GM18873 (cell line): ENCODE results near the gene RAD51B.

ENCODE experiments used
- ATAC-seq: cut with Tn5 transposase; IDR thresholded peaks from one replicate; pipeline ENCODE4 v1.9.1; 2021; ENCODE audit warnings: mild to moderate bottlenecking, moderate library complexity, moderate number of reproducible peaks; ENCODE audit not compliant: unreplicated experiment, low FRiP score

RAD51B gene

GRCh38 chr14:68386446-68386845 lies 566.9 kb downstream of the RAD51B start:
- no peak for ATAC-seq

- no peak for ATAC-seq
Measured at GRCh38 chr14:68386950-68387779, 567.6 kb downstream of the RAD51B start.

- ATAC-seq: no peak
Measured at GRCh38 chr14:68389943-68390342, 570.4 kb downstream of the RAD51B start.

GRCh38 chr14:68390741-68391140 lies 571.2 kb downstream of the RAD51B start:
- no peak for ATAC-seq

- ATAC-seq: no peak
Measured at GRCh38 chr14:68391311-68392014, 571.9 kb downstream of the RAD51B start.

DNA sequence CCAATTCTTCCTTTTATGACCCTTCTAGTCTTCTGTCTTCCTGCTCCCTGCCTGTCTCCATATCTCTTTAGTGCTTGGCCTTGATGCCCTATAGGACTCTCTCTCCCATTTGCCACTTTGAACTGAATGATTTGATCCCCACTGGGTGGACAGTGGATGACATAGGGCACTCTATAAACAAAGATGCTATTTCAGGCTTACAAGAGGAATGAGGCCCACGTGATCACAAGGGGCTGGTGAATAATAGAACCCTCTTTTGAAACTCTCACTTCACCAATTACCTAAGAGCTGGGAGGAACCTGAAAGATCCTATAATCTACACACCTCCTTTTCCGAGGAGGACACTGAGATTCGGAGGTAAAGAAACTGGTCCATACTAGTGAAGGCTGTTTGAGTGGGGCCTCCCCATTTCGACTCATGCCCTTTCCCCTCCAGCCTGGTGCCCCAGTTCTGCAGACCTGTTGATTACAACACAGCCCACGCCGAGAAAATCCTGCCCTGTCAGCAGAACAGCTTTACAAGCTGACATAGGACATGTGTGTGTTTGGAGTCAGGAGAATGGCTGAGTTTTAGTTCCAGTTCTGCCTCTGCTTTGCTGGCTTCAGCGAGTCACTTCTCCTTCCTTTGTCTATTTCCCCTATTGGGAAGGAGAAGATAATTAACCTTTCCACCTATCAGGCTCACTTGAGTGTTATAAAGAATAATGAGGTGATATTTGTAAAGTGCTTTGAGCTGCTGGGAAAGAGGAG lies 573.0 kb downstream of the RAD51B start:
- ATAC-seq: no peak

GRCh38 chr14:68393259-68393658 lies 573.7 kb downstream of the RAD51B start:
- no peak for ATAC-seq

DNA sequence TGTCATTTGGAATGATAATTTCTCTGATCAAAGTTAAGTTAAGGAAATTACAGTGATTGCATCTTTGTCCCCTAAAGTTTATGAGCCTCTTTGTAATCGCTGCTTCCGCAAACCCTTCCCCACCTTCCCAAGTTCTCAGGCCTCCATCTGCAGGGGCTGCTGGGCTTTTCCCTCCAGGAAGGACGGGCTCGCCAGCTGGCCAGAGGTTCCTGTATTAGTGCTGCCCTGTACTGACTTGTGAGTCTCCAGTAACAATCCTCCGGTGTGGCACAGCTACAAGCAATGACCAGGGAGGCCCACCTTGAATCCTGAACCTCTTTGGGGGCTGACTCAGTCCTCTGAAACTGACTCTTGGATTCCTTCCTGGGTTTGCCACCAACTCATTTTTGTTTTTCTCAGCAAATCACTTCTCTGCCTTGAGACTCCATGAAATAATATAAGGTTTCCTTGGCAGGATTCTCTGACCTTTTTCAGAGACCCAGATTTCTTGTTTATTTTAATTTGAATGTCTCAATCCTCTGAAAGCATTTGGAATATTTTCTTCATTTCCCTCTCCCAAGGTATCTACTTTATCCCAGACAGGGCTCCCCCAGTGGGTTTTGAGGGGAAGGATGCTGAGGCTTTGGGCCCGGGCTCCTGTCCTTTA lies 574.7 kb downstream of the RAD51B start:
- ATAC-seq: no peak

DNA sequence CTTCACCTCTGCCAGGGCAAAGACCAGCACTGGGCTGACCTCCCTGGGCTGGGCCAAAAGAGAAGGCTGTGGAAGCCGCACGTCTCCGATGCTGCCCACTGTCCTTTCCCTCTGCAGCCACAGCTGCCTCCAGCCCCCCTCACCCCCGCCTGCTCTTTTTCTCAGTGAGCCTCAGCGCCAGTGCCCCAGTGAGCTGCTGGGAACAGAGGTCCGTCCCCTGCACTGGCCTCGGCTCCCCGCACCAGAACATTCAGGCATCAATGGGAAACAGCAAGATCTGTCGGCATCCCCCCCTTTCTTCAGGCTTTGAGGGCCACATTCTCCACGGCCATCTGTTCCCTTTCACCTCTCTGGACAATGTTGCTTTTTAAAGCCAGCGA lies 575.2 kb downstream of the RAD51B start:
- no peak for ATAC-seq

DNA sequence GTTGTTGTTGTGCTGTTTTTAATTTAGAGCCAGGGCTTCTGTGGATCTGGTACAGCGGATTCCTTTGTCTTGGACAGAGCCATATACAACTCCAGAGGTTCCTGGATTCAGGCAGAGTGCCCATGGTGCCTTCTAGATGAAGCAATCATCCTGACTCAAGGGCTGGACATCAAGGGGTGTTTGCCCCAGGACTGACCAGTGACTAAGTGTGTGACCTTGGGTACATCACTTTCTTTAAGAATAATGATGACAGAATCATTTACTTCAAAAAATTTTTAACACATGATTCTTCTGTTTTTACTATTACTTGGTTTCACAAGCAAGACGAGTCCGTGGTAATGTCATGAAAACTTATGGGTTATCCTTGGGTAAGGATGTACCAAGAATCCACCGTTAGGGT lies 576.0 kb downstream of the RAD51B start:
- no peak for ATAC-seq

DNA sequence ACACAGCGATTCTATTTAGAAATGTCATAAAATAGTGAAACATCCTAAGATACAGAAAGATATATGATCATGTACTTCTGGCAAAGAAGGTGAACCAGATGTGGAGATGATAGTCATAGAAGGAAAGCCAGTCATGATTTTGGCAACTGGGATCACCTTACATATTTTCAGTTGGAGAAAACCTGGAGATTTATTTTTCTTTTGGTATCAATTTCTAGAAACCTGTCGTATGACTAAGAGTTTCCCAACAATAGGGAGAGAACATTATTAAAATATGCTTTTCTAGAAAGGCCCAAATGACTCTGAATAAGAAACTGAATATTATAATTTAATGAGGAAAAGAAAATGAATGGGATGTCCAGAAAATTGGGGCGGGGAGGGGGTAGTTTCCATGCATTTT lies 576.9 kb downstream of the RAD51B start:
- no peak for ATAC-seq

DNA sequence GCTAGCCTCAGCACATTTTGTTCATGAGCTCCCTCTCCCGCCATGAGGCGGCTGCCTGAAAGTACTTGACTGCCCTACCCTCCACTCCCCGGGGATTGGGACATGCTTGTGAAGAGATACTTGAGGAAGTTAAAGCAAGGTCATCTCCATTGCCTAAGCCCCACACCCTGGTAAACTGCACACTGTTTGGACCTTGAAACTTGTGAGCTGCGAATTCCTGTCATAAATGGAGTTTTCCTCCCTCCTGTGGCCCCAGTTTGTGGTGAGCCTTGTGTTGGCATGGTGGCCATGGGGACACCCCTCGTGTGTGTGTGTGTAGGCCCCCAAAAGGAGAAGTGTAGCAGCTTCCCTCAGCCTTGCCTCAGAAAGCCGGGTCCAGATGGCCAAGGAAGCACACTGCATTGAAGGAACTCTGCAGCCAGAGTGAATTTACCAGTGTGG lies 577.8 kb downstream of the RAD51B start:
- no peak for ATAC-seq

- no peak for ATAC-seq
Measured at GRCh38 chr14:68397822-68398221, 578.2 kb downstream of the RAD51B start.

GRCh38 chr14:68398370-68398769 lies 578.8 kb downstream of the RAD51B start:
- no peak for ATAC-seq

- no peak for ATAC-seq
Measured at GRCh38 chr14:68399971-68400370, 580.4 kb downstream of the RAD51B start.

- no peak for ATAC-seq
Measured at GRCh38 chr14:68401317-68401716, 581.7 kb downstream of the RAD51B start.

- peak; percentile 46 for ATAC-seq
Measured at GRCh38 chr14:68401855-68402254, 582.3 kb downstream of the RAD51B start.

DNA sequence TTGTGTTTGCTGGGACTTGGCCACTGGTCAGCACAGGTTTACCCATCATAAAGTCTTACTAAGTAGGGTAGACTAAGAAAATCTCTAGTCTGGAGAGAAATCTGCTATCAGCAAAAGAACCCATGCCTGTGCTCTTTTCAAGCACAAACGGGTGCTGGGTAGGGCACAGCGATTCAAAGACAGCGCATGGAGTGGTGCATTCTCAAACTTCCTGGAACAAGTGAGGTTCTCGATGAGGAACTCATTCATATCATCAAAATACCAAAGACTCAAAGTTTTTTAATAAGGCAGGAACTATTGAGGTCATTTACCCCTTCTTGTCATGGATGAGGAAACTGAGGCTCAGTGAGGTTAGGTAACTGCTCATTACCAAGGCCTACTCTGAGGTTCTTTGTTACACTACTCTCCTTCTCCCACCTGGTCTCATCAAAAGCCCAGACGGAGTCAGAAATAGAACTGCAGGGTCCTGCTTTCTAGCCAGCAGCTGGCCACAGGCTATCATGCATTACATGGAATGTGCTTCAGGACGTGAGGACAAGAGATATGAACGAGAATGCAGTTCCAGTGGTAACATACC lies 583.0 kb downstream of the RAD51B start:
- no peak for ATAC-seq

GRCh38 chr14:68403191-68404145 lies 583.9 kb downstream of the RAD51B start:
- ATAC-seq: no peak
